ENCODE measurements around the gene LRRC23.

The LRRC23 gene

DNA sequence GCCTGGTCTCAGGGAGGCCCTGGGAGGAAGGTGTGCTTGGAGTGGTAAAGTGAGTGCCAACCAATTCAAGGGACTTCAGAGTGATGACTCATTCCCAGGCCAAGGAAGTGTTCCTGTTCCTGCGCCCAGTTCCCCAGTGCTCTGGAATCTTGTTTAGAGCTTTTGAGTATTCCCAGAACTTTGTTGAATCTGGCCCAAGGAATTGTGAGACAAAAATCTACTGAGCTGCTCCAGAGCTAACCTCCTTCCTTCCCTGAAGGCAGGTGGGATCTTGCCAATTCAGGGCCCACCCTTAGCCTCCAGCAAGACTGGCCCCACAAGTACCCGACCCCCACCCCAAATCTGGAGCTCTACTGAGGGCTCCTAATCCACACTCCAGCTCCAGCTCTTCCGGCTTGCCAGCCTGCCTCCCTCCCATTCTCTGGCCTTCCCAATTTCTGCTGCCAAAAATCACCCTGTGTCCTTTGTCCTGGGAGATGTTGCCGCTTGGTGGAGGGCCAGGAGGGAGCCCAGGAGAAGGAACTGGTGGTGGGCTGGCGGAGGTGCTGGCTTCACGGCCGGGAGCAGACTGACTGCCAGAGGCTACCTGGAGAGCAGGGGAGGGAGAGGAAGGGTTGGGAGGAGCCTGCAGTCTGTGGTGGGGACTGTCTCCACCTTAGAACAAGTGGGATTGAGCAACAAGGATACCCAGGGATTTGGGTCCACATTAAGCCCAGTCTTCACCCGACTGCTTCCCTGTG lies 21.1 kb downstream of the LRRC23 start:
- DNase-seq (ENCODE audit: low read depth in 2 of 2): no peak

DNA sequence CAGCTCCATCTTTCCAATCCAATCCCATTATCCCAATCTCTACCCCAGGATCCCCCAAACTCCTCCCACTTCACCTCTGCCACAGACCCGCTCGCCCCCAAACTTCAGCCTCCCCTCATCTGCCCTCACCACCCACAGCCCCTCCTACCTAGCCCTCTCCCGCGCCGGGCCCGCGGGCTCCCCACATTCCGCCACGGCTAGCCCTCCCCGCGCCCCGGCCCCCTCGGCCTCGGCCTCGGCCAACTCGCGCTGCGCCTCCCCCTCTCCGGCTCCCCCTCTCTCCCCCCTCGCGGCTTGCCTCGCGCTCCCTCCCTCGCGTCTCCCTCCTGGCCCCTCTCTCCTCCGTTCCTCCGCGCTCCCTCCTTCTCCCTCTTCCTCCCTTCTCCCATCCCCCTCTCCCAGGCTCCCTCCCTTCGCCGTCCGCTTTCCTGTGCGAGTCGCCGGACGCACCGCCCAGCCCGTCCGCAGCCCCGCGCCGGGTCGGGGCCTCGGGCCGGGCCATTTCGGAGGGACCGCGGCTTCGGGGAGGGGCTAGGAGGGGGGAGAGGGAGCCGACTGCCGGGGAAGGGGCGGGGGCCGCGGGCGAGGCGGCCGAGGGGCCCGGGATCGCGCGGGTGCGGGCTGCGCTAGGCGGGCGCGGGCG lies 22.9 kb downstream of the LRRC23 start, which contains the start of gene ATN1:
Gene ATN1, plus strand, starts transcription at position 581 of the 643 bp plus-strand sequence. CDS start 6,043 bp downstream, outside the sequence.
- no peak for DNase-seq (ENCODE audit: low read depth in 2 of 2)

DNA sequence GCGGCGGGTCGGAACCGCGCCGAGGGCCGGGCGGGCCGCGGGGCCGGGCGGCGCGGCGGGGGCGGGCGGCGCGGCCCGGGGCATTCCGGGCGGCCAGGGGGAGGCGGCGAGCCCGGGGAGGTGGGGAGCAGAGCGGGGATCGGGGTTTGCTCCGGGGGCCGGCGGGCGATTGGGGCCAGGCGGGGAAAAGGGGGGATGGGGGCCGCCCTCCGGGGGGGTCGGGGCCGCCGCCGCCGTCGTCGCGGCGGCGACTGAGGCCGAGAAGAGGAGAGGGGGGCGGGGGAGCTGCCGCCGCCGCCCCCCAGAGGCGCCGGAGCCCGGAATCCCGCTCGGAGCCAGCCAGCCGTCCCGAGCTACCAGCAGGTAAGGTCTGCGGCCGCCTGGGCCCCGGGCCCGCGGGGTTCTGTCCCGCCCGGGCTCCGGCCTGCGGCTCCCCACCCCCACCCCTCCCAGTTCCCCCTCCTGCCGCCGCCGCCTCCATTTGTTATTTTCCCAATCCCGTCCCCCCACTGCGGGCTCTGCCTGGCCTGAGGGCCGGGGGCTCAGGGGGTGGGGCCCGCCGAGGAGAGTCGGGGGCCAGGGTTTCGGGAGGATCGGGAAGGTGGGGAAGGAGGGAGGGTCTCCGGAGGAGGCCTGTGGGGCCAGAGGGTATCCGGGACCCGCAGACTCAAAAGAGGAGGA lies 23.5 kb downstream of the LRRC23 start:
- DNase-seq (ENCODE audit: low read depth in 2 of 2): no peak

DNA sequence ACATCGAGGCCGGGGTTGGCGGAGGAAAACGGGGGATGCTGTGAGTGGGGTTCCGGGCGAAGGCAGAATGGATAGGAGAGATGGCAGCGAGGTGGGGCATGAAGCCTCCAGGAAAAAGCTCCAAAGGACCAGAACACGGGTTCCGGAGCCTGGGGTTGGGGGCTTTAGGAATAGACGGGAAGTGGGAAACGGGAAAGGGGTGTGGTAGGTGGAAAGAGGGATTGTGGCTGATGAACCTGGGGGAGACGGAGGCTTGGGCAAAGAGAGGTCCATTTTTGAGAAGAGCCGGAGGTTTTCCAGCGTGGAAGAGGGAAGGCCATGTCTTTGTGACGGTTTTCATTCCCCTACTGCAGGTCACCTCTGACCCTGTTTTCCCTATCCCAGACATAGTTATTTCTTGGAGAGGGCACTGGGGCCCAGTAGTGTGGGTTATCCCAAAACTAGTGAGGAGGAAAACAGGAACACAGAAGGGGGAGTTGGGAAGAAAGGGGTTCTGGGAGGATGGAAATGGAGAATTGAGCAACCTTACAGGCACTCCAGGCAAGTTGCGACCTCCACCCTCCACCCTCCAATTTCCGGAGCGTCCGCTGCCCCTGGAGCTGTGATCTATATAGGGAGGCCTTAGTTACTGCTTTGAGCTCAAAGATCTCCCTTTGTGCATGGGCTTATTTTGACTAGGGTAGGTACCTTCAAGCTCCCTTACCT lies 24.2 kb downstream of the LRRC23 start:
- no peak for DNase-seq (ENCODE audit: low read depth in 2 of 2)

DNA sequence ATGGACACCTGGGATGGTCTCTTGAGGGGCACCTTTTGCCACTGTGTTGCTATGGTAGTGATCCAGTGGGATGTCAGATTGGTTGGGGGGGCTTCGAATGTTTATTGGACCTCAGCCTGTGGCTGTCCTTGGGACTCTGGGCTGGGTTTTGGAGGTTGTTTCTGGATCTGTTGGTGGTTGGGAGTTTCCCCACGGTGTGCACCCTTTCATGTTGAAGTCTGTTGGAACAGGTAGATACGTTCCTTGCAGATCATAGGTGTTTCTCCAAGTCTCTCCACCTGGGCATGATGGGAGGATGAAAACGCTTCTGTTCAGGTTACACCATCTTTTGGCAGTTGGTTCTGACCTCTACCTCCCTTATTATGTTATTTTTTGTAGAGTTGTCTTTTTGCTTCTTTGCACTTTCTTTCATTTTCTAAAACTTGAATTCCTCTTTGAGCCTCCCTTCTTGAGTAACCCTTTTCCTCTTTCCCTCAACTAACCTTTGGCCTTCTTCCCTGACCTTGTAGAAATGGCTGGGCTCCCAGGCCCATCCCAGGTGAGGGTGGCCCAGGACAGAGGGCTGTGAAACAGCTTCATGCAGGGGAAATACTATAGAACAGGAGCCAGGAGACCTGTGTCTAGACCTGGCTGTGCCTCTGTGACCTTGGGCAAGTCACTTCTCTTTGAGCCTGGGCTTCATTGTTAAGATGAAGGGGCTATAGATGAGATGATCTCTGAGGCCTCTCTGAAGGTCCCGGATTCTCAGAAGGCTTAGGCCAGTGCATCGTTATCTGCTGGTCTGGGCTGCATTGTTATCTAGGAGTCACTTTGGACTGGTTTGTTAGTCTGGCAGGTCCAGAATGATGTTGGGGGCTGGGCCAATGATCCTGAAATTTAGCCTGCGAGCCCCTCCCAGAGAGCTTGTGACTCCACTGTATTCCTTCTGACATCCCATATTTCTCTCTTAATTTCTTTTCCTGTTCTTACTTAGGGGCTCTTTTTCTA lies 25.1 kb downstream of the LRRC23 start:
- no peak for DNase-seq (ENCODE audit: low read depth in 2 of 2)

DNA sequence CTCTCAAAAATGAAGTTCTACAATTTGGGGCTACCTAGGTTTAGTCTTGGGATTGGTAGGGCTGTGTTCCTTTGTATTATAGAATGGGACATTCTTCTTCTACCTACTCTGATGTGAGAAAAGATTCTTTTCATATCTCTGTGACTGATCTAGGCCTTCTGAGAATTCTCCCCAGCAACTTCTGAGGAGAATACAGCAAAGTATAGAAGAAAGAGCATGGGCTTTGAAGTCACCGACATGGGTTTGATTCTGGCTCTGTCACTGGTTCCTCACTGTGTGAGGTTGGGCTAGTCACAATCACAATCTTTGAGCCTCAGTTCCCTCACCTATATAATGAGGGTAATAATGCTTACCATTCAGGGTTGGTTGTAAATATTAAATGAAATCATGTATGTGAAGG lies 28.1 kb downstream of the LRRC23 start:
- no peak for DNase-seq (ENCODE audit: low read depth in 2 of 2)

DNA sequence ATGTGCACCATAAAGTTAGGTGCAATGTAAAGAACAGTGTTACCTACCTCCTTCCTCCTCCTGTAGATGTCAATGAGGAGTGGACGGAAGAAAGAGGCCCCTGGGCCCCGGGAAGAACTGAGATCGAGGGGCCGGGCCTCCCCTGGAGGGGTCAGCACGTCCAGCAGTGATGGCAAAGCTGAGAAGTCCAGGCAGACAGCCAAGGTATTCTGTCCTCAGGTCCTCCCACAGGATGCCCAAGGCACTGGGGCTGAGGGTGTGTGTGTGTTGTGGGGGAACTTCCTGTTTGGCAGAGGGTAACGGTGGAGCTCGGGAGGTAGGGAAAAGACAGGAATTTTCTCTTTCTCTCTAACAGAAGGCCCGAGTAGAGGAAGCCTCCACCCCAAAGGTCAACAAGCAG lies 29.5 kb downstream of the LRRC23 start:
- no peak for DNase-seq (ENCODE audit: low read depth in 2 of 2)

DNA sequence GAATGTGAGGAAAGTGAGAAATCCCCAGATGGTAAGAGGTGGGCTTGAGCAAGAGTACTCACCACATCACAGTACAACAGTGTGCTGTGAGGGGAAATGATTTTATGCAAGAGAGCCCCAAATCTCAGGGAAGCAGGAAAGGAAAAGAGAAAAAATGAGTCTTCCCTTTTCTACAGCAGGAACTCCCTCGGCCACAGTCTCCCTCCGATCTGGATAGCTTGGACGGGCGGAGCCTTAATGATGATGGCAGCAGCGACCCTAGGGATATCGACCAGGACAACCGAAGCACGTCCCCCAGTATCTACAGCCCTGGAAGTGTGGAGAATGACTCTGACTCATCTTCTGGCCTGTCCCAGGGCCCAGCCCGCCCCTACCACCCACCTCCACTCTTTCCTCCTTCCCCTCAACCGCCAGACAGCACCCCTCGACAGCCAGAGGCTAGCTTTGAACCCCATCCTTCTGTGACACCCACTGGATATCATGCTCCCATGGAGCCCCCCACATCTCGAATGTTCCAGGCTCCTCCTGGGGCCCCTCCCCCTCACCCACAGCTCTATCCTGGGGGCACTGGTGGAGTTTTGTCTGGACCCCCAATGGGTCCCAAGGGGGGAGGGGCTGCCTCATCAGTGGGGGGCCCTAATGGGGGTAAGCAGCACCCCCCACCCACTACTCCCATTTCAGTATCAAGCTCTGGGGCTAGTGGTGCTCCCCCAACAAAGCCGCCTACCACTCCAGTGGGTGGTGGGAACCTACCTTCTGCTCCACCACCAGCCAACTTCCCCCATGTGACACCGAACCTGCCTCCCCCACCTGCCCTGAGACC lies 31.0 kb downstream of the LRRC23 start:
- no peak for DNase-seq (ENCODE audit: low read depth in 2 of 2)

DNA sequence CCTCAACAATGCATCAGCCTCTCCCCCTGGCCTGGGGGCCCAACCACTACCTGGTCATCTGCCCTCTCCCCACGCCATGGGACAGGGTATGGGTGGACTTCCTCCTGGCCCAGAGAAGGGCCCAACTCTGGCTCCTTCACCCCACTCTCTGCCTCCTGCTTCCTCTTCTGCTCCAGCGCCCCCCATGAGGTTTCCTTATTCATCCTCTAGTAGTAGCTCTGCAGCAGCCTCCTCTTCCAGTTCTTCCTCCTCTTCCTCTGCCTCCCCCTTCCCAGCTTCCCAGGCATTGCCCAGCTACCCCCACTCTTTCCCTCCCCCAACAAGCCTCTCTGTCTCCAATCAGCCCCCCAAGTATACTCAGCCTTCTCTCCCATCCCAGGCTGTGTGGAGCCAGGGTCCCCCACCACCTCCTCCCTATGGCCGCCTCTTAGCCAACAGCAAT lies 31.6 kb downstream of the LRRC23 start:
- DNase-seq (ENCODE audit: low read depth in 2 of 2): no peak

DNA sequence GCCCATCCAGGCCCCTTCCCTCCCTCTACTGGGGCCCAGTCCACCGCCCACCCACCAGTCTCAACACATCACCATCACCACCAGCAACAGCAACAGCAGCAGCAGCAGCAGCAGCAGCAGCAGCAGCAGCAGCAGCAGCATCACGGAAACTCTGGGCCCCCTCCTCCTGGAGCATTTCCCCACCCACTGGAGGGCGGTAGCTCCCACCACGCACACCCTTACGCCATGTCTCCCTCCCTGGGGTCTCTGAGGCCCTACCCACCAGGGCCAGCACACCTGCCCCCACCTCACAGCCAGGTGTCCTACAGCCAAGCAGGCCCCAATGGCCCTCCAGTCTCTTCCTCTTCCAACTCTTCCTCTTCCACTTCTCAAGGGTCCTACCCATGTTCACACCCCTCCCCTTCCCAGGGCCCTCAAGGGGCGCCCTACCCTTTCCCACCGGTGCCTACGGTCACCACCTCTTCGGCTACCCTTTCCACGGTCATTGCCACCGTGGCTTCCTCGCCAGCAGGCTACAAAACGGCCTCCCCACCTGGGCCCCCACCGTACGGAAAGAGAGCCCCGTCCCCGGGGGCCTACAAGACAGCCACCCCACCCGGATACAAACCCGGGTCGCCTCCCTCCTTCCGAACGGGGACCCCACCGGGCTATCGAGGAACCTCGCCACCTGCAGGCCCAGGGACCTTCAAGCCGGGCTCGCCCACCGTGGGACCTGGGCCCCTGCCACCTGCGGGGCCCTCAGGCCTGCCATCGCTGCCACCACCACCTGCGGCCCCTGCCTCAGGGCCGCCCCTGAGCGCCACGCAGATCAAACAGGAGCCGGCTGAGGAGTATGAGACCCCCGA lies 32.2 kb downstream of the LRRC23 start:
- no peak for DNase-seq (ENCODE audit: low read depth in 2 of 2)

DNA sequence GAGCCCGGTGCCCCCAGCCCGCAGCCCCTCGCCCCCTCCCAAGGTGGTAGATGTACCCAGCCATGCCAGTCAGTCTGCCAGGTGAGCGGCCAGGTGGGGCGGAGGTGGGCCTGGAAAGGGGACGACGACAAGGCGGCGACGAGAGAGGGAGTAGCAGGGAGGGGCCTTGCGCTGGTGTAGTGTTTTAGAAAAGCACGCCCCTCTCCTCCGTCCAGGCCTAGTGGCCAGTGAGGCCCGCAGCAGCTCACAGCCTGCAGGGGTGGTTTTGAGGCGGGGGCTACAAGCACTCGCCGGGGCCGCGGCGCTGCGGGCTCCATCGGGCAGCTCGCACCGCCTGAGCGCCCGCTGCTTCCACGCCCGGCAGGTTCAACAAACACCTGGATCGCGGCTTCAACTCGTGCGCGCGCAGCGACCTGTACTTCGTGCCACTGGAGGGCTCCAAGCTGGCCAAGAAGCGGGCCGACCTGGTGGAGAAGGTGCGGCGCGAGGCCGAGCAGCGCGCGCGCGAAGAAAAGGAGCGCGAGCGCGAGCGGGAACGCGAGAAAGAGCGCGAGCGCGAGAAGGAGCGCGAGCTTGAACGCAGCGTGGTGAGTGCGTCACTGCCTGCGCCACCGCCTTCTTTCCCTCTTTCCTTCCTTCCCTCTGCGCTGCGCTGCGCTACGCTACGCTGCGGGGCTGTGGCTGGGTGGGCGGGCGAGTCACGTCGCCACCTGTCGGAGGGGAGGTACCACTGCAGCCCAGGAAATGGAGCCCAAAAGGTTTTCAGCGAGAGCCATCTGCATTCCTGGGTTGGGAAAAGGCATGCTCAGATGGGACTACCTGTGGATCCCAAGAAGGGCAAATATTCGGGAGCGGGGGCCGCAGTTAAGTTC lies 33.1 kb downstream of the LRRC23 start:
- DNase-seq (ENCODE audit: low read depth in 2 of 2): peak; percentile 86 to 92

DNA sequence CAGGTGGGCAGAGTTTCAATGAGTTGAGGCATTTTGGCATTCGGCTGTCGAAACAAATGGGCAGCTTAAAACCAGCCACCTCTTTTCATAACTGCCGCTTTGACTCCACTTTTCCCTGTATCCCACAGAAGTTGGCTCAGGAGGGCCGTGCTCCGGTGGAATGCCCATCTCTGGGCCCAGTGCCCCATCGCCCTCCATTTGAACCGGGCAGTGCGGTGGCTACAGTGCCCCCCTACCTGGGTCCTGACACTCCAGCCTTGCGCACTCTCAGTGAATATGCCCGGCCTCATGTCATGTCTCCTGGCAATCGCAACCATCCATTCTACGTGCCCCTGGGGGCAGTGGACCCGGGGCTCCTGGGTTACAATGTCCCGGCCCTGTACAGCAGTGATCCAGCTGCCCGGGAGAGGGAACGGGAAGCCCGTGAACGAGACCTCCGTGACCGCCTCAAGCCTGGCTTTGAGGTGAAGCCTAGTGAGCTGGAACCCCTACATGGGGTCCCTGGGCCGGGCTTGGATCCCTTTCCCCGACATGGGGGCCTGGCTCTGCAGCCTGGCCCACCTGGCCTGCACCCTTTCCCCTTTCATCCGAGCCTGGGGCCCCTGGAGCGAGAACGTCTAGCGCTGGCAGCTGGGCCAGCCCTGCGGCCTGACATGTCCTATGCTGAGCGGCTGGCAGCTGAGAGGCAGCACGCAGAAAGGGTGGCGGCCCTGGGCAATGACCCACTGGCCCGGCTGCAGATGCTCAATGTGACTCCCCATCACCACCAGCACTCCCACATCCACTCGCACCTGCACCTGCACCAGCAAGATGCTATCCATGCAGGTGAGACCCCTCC lies 34.0 kb downstream of the LRRC23 start:
- DNase-seq (ENCODE audit: low read depth in 2 of 2): no peak

DNA sequence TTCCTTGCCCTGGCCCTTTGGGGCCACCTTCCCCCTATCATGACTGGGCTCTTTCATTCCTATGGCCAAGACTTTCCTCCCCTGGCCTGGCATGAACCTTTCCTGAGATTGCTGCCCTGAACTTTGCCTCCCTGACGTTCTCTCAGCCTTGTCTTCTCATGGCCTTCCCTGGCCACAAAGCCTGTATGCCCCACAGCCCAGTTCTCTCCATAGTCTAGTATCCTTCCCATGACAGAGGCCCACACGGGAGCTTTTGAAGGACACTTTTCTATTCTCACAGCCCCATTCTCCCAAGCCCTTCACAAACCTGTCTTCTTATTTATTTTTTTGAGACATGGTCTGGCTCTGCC lies 34.5 kb downstream of the LRRC23 start:
- DNase-seq (ENCODE audit: low read depth in 2 of 2): no peak

DNA sequence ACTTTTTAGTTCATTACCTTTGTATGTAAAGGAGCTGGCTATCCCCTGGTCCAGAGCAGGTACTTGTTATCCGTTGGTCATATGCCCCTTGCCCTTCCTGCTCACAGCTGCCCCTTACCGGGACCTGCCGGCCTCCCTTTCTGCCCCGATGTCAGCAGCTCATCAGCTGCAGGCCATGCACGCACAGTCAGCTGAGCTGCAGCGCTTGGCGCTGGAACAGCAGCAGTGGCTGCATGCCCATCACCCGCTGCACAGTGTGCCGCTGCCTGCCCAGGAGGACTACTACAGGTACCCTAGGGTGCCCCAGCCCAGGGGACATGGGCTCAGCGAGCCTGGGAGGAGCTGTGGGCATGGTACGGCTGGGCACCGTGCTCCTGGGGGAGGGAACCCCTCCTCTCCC lies 36.6 kb downstream of the LRRC23 start:
- no peak for DNase-seq (ENCODE audit: low read depth in 2 of 2)

DNA sequence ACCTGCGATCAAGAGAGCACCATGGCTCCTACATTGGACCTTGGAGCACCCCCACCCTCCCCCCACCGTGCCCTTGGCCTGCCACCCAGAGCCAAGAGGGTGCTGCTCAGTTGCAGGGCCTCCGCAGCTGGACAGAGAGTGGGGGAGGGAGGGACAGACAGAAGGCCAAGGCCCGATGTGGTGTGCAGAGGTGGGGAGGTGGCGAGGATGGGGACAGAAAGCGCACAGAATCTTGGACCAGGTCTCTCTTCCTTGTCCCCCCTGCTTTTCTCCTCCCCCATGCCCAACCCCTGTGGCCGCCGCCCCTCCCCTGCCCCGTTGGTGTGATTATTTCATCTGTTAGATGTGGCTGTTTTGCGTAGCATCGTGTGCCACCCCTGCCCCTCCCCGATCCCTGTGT lies 37.2 kb downstream of the LRRC23 start:
- no peak for DNase-seq (ENCODE audit: low read depth in 2 of 2)

DNA sequence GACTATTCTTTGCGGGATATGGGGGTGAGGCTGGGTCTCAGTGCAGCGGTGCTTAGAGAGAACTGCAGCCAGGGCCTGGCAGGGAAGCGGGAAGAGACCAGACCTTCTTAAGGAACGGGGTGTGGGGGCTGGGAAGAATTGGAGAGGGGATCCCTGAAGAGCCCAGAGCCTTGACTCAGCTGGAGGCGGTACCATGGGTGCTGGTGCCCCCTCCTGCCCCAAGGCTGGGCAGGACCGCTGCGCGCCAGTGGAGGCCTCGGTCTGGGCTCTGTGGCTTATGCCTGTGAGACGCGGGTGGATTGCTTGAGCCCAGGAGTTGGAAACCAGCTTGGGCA lies 37.7 kb downstream of the LRRC23 start:
- DNase-seq (ENCODE audit: low read depth in 2 of 2): no peak

DNA sequence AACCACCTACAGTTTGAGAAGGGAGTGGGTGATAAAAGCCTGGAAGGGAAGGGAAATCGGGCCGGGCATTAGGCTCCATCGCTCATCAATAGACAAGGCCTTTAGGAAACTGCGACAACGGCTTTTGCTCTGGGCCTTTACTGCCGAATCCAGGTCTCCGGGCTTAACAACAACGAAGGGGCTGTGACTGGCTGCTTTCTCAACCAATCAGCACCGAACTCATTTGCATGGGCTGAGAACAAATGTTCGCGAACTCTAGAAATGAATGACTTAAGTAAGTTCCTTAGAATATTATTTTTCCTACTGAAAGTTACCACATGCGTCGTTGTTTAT lies 38.7 kb downstream of the LRRC23 start:
- no peak for DNase-seq (ENCODE audit: low read depth in 2 of 2)
